HG03520 (cell line): ENCODE data around the gene NLE1.
"Not testable (repeated sequence)": the region's sequence is repeated elsewhere in the genome, so short reads cannot be mapped to it uniquely, and the experiment has no call there.

Experiments
- ATAC-seq: cut with Tn5 transposase; IDR thresholded peaks from one replicate; pipeline ENCODE4 v1.9.1; 2021; ENCODE audit warnings: mild to moderate bottlenecking, moderate library complexity; ENCODE audit not compliant: unreplicated experiment

The NLE1 gene

DNA sequence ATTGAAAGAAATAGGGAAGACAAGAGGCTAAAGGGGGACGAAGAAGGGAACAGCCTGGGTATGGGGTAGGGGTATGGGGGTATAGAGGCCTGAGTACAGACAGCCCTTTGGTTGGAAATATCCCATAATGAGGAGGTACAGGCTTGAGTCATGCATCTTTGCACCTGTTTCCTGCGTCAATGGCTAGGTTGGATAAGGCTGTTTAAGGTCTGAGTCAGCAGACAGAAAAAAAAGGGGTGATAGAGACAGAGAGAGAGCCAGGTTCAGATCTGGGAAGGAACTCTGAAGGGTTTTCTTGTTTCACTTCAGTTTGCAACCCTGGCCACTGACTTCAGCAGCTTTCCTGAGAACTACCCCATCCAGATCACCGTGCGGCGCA is 12.1 kb downstream of the NLE1 start:
- no peak for ATAC-seq

DNA sequence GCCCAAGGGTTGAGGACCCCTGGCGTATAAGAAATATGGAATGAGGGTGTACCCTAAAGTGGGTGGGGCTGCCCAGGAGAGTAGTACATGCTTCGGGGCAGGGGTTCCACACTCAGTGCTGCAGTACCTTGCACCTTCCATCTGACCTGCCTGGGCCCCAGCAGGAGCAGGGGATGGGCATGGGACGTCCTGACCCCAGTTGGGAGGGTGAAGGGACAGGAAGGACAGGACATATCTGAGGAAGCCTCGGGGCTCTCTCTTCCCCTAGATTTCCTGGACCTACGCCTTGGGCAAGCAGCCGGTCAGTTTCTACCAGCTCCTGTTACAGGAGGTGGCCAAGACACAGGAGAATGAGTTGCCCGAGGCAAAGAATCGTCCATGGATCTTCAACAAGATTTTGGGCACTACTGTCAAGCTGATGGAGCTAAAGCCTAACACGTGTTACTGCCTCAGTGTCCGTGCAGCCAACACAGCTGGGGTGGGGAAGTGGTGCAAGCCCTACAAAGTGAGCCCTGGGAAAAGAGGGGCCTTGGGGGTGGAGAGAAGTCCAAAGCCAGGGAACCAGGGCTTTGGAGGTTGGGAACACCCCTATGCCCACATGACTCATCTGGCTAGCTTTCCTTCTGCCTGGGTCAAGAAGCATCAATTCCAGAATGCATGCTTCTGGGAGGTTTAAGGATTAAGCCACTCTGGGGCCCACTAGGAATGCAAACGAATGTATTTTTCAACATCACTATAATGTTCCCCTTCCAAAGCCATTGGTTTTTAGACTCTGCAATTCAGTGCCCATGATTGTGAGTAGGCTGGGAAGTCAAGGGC is 12.7 kb downstream of the NLE1 start:
- no peak for ATAC-seq

DNA sequence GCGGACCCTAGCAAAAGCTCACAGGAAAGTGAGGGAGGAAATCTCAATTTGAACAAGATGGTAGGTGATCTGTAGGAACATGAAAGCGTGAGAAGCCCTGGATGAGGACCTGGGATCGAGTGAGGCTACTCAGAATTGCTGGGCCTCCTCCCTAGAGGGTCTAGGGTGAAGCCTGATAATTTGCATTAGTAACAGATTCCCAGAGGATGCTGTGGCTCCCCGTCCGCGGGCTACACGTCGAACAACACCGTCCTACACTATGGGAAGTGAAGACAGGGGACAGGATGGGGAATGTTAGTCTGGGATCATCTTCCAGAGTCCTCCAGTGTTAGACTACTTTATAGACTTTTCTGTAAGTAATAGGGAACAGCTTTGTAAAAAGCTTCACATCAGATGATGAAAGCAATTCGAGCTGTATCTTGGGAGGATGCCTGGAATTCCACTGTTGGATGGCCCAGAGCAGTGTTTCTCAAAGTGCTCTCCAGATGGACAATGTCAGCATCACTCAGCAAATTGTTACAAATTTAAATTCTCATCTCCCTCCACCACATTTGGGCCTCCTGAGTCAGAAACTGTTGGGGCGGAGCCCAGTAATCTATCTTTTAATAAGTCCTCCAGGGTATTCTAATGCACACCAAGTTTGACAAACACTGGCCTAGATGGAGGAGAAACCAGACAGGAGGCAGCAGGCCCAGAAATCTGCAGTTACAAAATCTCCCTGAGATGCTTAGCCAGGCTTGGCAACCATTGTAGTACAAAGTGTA is 14.2 kb downstream of the NLE1 start:
- ATAC-seq: no peak

DNA sequence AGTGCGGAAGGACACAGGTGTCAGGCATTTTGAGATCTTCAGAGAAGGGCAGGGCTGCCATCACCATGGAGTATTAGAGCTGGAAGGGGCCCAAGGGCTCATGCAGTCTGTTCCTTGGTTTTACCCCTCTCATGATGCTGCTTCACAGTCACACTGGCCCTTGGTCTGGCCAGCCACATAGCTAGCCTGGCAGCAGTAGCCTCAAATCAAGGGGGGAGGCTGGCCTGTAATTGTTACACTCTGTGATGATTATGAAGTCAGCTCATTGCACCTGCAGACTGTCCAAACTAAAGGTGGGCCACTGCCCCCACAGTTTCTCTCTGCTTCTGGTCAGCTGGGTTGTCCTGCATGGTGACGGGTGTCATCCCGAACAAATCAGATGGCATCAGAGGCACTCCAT is 20.8 kb downstream of the NLE1 start, which contains the start of gene FNDC8:
Gene FNDC8 (plus strand): TSS at position 301 of the 400 bp plus-strand sequence. CDS start 79 bp downstream, at position 380.
- ATAC-seq: no peak

DNA sequence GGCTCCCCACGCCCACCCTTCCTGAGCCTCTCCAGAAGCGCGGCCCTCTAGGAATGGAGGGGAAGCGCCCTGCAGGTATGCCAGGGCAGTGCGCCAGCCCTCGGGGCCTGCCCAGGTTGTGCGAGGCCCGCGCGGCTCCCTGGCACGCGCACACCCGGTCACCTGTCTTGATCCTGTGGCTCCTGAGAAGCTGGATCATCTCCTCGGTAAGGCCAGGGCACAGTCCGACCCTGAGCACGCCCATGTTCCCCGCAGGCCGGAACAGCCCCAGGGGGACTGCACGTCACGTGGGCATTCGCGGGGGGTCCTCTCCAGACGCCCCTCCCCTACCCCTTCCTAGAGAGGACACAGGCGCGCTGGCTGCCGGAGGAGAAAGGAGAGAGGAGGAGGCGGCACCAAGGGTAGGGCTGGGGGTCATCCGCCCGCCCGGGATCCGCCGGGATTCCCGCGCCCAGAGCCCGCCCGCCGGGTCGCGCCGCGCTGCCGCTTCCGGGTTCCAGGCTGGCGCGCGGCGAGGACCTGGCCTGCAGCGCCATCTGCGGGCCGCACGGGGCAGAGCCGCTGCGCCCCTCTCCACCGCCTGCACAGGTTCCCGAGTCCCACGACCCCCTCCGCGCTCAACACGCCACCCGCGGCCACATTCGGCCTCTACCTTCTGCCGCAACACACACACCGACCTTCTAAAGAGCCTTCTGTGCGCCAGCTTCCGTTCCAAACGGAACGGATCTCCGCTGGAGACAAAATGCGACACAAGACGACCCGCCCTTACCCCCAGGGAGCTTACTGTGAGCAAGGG is 22.5 kb downstream of the NLE1 start, which contains the start of gene RAD51D:
Gene RAD51D (minus strand): TSS at position 491 of the 796 bp plus-strand sequence. CDS start 247 bp downstream, at position 244.
- peak; percentile 68 for ATAC-seq

DNA sequence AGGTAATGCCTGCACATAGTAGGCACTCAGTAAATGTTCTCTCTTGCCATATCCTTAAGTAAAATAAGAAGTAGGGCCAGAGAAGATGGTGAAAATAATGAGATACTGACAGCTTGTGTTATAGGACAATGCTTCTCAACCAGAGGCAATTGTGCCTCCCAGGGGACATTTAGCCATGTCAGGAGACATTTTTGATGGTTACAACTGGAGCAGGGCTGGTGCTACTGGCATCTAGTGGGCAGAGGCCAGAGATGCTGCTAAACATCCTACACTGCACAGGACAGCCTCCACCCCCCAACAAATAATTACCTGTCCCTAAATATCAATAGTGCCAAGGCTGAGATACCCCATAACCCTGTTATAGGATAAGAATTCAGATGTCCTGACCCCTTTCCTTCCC is 24.1 kb downstream of the NLE1 start:
- no peak for ATAC-seq

DNA sequence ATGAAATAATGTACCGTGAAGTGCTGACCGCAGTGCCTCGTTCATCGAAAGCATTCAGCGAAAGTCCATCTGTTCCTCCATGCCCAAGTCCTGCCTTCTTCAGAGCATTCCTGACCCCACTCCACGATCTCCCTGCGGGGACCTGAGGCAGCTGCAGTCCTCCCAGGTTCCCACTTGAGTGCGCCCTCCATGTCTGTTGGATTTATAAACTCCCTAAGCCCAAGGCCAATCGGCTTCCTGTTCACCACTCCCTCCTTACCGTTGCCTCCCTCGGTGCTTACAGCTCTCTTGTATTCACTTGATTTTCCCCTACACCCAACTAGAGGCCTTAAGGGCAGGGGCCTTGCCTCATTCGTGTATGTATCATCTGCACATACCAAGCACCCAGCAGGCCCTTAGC is 25.3 kb downstream of the NLE1 start:
- ATAC-seq: no peak

DNA sequence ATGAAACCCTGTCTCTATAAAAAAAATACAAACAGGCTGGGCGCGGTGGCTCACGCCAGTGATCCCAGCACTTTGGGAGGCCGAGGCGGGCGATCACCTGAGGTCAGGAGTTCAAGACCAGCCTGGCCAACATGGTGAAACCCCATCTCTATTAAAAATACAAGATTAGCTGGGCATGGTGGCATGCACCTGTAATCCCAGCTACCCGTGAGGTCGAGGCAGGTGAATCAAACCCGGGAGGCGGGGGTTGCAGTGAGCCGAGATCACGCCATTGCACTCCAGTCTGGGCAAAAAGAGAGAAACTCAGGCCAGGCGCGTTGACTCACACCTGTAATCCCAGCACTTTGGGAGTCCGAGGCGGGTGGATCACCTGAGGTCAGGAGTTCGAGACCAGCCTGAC is 31.3 kb downstream of the NLE1 start:
- ATAC-seq: not testable (repeated sequence)

DNA sequence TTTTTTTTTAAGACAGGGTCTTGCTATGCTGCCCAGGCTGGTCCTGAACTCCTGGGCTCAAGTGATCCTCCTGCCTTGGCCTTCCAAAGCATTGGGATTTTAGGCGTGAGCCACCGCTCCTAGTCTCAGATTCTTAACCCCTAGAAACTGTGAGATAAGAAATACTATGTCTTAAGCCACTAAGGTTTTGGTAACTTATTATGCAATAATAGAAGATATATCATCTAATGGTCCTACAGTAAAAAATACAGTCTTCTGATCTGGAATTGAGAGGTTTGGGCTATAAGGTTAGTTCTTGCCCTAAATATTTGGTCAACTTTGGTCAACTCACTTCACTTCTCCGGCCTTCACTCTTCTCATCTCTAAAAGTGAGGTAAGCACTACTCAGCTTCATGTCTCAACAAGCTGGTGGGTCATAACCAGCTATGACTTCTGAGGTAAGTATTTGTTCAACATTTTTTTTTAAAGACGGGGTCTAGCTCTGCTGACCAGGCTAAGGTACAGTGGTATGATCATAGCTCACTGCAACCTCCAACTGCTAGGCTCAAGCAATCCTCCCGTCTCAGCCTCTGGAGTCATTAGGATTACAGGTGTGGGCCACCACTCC is 37.2 kb downstream of the NLE1 start:
- no peak for ATAC-seq

DNA sequence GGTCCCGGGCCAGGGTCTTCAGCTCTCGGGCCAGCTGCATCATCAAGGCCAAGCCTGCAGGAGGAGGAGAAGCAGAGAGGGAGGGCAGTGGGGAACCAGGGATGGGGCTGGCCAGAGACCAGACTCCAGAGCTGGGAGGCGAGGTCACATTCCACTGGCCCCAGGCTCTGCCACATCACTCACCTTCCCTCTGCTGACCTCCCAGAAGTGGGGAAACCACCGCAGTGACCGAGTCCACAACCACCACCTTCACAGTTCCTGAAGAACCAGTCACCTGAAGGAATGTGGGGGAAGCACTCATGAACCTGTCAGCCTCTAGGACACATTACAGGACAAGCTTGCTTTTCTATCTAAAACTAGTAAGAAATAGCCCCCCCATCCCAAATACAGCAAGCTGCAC is 38.8 kb downstream of the NLE1 start:
- no peak for ATAC-seq

DNA sequence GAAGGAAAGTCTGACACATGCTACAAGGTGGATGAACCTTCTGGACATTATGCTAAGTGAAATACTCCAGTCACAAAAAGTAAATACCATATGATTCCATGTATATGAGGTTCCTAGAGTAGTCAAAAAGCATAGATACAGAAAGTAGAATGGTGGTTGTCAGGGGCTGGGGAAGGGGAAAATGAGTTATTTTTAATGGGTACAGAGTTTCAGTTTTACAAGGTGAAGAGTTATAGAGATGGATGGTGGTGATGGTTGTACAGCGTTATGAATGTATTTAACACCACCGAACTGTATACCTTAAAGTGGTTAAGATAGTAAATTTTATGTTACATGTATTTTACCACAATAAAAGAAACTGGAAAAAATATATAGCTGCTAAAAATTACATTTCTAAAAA is 40.4 kb downstream of the NLE1 start:
- ATAC-seq: no peak

DNA sequence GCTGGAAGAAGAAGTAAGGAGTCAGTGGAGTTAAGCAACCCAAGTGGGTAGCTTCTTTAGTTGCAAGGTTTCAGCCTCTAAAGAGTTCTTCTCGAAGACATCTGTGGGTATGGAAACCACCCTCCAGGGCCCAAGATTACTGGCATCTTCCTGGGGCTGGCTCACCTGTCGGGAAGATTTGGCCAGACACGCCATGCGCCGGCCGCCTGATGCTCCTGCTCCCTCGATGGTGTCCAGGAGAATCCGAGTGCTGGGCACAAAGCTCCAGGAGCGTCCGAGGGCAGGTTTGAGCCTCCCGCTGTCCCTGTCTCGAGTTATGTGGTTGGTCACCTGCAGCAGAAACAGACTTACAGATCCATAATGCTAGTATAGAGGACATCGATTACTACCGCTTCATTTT is 41.1 kb downstream of the NLE1 start:
- ATAC-seq: no peak

DNA sequence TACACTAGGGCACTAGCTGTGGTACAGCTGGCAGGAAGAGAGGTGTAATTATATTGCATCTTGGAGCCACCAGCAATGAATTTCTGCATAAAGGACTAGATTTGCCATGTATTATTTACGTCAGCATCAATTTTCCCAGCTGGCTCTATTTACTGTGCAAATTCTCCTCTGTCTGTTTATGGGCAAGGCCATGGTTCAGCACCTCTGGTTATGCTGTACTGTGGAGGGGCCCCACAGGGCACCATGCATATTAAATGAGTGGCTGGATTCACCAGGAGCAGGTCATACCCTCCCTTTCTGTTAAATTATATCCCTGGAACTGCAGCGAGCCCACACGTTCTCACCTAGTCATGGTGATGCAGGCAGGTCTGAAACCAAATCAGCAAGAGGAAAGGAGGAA is 42.2 kb downstream of the NLE1 start:
- ATAC-seq: no peak

DNA sequence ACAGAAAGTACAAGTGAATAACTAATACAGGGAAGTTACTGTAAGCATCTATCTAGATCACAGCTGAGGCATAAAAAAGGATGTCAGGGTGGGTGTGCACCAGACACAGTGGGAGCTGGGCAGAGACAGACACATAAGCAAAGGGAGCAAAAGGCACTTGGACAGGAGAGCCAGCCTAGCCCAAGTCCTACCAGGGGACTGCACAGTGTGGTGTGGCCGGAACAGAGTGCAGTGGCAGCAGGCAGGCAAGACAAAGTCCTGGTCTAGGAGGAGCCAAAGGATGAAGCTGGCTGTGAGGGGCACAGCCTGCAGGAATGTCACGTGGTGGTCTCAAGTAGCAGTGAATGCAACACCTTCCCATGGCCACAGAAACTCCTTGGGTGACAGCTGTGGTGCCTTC is 44.3 kb downstream of the NLE1 start:
- no peak for ATAC-seq

DNA sequence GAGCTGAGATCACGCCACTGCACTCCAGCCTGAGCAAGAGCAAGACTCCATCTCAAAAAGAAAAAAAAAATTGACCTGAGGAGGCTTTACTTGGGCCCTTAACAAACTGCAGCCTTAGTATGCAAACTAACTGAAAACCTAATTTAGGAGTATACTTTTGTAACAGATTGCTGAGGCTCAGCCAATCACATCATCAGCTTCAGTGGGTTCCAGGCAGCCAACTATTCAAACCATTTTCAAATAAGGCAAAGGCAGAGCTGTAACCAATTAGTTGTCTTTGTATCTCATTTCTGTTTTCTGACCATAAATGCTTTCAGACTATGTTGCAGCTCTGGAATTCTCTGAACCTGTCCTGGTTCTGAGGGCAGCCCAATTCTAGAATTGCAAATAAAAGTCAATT is 46.4 kb downstream of the NLE1 start:
- ATAC-seq: no peak

DNA sequence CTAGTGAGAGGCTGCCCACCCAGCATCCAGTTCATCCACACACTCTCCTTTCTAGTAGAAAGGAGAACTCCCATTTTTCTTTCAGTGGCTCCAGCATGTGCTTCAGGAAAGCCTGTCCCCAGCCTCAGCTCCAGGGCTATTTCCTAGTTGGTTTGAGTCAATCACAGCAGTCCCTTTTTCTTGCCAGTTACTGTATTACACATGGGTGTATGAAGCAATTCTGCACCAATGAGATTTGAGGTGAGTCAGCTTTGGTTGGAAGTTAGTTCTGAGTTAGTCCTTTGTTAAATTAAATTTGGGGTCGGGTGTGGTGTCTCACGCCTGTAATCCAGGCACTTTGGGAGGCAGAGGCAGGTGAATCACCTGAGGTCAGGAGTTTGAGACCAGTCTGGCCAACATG is 47.2 kb downstream of the NLE1 start:
- ATAC-seq: no peak

DNA sequence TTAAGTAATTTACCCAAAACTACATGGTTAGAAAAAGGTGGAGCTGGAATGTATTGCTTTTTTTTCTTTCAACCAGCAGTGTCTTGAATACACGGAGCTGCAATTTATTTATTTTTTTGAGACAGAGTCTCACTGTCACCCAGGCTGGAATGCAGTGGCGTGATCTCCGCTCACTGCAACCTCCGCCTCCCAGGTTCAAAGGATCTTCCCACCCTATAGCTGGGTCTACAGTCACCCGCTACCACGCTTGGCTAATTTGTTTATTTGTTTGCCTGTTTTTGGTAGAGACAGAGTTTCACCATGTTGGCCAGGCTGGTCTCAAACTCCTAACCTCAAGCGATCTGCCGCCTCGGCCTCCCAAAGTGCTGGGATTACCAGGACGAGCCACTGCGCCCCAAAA is 51.4 kb downstream of the NLE1 start:
- ATAC-seq: not testable (repeated sequence)

DNA sequence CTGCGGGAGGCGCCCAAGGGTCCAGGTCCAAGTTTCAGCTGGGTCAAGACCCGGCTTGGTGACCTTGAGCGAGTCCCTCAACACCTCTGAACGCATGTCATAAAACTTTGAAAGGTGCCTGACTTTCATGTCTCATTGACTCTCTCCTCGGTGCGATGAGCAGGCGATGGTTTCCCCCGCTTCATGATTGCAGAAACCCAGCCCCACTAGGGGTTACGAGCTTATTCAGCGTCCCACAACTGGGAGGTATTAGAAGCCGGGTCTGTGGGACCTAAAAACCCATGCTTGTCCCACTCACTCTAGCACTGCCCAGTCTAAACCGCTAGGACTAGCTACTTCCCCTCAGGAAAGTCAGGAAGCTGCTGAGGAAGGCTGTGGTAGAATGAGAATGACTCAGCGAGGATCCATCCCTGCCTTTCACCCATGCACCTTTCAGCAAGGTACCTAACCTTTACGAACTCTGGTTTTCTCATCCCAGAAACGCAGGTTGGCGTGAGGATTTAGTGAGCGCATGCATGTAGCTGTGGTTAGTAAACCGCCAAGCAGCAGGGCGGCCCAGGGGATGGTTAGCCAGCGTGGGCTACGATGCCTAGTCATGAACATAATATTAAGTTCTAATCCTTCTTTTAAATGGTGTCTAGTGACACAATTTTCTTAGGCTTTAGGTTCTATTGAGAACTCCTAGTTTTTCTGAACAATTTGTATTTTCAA is 52.4 kb downstream of the NLE1 start:
- no peak for ATAC-seq

DNA sequence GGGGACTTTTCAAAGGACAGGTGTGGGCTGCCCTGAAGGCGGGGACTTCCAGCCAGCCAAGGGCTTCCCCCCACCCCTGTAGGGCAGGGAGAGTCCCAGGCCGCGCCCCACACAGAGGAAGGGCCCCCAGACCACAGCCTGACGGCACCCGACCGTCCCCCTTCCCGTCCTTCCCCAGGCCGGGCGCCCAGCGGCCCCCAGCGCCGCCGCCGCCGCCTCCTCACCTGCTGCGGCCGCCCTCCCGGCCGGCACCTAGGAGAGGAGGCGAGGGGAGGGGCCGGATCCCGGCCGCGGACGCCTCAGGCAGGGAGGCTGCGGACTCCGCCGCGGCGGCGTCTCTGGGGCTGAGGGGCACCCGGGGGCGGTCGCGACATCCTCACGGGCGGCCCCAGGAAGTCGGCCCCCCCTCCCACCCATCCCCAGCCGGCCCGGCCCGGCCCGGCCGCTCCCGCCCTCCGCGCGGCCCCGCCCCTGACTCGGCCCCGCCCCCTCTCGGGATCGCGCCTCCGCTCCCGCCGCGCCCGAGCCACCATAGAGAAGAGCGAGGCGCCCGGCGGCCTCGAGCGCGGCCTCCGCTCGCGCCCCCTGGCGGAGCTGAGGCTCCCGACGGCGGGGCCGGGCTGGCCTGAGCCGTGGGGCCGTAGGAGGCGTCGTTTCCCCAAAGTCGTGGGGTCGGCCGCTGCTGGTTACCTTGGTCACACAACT is 53.1 kb downstream of the NLE1 start:
- peak; percentile 67 for ATAC-seq
